Thyroid gland (tissue), 4 donors: Measurements from ENCODE around the gene NF2.

Experiments used
- POLR2A ChIP-seq, 2 donors: fragments of 450-650 bp; IDR thresholded peaks; one replicate each; pipeline ENCODE4 v1.6.1; 2017; ENCODE audit warnings: antibody characterized with exemption in 2 of 2, mild to moderate bottlenecking in 2 of 2, moderate library complexity in 1 of 2
- TF ChIP-seq, protein P1 (sequence below), 6 experiments: fragments of 200-600 bp in 3 of 6; fragments of 450-650 bp in 3 of 6; sonication (generic) in 3 of 6; IDR thresholded peaks; one replicate each; pipeline ENCODE4 v1.5.1; 2016 to 2019; ENCODE audit warnings: antibody characterized with exemption in 6 of 6, mild to moderate bottlenecking in 2 of 6, inconsistent platforms in 1 of 6, moderate library complexity in 1 of 6

DNA sequence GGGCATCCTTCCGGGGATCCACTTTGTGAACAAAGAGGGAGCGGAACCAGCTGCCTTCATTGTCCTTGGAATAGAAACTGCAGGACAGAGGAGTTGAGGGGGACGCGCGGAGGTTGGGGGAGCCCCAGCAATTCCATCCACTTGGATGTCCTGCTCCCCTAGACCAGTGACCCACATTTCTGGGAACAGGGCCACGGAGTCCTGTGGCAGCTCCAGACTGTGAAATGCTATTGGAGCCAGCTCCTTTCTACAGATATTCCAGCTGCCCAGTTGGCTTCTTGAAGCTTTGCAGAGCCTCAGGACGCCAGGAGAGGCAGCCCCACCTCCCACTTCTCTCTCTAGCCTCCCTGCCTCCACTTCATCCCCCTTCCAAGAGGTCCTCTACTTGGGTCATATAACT, 33.0 kb upstream of the NF2 start:
- TF ChIP-seq, protein P1, sequence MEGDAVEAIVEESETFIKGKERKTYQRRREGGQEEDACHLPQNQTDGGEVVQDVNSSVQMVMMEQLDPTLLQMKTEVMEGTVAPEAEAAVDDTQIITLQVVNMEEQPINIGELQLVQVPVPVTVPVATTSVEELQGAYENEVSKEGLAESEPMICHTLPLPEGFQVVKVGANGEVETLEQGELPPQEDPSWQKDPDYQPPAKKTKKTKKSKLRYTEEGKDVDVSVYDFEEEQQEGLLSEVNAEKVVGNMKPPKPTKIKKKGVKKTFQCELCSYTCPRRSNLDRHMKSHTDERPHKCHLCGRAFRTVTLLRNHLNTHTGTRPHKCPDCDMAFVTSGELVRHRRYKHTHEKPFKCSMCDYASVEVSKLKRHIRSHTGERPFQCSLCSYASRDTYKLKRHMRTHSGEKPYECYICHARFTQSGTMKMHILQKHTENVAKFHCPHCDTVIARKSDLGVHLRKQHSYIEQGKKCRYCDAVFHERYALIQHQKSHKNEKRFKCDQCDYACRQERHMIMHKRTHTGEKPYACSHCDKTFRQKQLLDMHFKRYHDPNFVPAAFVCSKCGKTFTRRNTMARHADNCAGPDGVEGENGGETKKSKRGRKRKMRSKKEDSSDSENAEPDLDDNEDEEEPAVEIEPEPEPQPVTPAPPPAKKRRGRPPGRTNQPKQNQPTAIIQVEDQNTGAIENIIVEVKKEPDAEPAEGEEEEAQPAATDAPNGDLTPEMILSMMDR (IDR thresholded peaks at IDR 0.05), result no peak
- no peak for TF ChIP-seq POLR2A (IDR thresholded peaks at IDR 0.05)
